ELR (cell line): Measurements from ENCODE around the gene HLA-DQB2.
"Not testable (repeated sequence)": the region's sequence is repeated elsewhere in the genome, so short reads cannot be mapped to it uniquely, and the experiment has no call there.

Experiments used
- DNase-seq: peaks from one replicate; pipeline ENCODE4 v3.0.0-alpha.2; 2015; ENCODE audit warnings: low read depth

The HLA-DQB2 gene

DNA sequence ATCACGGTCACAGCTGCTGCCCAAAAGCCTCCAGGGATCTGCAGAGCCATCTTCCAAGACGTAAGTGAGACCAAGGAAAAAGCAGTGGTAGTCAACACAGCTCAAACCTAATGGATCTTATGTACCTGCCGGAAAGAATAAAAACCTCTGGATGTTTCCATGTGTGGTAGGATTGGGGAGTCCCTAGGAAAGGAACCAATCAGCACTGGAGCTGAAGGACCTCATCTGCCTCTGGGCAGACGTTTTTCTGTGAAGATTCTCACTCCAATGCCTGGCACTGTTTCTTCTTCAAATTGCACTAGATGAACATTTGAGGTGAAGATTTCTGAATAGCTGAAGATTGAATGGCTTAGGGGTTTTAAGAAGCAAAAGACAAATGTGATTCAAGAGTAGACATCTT is at the start of gene HLA-DQB2:
HLA-DQB2 (minus strand) TSS at position 112 of the 400 bp plus-strand sequence; CDS start at position 50, 62 bp downstream.
- no peak for DNase-seq

DNA sequence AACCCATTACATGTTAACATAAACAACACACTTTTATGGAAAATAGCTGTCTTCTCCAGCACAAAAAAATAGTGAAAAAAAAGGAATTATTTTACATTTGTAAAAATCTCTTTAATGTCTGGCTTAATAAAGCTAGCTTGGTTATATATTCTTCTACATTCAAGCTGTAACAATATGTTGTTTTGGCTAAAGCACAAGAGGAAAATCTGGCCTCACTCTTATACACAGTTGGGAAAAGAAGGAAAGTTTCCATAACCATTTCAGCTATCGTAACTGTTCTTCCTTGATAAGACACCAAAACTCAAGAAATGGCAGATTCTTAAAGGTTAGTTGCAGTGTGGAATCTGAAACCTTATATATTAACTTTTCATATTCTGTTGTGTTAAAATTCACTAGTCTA is 45.8 kb upstream of the HLA-DQB2 start:
- no peak for DNase-seq

DNA sequence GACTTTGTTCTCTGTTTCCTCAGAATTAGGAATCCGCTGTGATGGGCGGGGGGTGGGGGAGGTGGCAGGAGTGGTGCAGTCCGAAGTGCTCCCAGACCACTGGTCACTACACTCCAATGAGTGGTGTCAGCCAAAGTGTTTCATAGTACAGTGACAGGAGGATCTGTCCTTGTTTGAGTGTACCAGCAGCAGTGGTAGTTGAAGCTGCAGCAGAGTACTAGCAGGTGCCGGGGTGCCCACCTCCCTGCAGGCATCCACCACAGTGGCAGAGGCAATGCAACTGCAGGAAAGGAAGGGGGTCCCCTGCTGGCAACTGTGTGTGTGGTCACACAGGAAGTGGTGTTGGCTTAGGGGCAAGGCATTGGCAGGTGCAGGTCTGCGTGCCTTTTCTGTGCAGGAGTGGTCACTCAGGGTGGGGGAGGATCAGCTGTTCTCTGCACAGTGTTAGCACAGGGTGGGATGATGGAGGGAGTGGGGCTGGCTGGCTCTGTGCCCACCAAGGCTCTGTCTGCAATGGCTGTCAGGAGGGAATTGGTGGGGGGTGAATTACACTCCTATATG is 43.8 kb upstream of the HLA-DQB2 start:
- no peak for DNase-seq

DNA sequence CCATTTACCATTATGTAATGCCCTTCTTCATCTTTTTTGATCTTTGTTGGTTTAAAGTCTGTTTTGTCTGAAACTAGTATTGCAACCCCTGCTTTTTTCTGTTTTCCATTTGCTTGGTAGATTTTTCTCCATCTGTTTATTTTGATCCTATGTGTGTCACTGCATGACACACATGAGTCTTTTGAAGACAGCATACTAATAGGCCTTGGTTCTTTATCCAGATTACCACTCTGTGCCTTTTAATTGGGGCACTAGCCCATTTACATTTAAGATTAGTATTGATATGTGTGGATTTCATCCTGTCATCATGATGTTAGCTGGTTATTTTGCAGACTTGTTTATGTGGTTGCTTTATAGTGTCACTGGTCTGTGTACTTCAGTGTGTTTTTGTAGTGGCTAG is 42.1 kb upstream of the HLA-DQB2 start:
- not testable (repeated sequence) for DNase-seq

DNA sequence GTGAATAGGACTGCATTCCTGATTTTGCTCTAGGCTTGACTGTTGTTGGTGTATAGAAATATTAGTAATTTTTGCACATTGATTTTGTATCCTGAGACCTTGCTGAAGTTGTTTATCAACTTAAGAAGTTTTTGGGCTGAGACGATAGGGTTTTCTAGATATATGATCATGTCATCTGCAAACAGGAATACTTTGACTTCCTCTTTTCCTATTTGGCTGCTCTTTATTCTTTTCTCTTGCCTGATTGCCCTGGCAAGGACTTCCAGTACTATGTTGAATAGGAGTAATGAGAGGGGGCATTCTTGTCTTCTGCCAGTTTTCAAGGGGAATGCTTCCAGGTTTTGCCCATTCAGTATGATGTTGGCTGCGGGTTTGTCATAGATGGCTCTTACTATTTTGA is 40.1 kb upstream of the HLA-DQB2 start:
- DNase-seq, result no peak

DNA sequence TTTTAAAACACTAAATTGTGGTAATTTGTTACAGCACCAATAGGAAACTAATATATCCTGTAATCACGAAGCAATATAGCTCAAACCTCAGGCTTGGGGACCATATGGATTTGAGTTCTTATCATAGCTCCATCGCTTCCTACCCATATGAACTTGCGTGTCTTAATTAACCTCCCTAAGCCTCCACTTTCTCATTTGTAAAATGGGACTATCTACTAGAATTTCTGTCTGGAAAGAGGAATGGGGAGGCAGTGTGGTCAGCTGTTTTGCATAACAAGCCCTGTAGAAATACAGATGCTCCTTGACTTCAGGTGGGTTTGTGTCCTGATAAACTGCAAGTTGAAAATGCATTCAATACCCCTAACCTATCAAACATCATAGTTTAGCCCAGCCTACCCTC is 36.4 kb upstream of the HLA-DQB2 start:
- DNase-seq, result no peak

DNA sequence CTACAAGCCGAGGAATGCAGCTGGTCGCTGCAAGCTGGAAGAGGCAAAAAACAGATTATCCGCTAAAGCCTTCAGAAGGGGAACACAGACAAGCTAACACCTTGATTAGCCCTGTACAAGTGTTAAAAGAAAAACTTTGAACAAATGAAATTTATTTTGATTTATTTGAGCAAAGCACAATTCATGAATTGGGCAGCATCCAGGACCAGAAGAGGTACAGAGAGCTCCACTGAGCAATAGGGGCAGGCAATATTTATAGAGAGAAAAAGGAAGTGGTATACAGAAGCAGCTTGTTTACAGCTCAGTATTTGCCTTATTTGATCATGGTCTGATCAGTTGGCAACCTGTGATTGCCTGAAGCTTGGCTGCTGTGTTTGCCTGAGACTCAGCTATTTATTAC is 35.8 kb upstream of the HLA-DQB2 start:
- no peak for DNase-seq

DNA sequence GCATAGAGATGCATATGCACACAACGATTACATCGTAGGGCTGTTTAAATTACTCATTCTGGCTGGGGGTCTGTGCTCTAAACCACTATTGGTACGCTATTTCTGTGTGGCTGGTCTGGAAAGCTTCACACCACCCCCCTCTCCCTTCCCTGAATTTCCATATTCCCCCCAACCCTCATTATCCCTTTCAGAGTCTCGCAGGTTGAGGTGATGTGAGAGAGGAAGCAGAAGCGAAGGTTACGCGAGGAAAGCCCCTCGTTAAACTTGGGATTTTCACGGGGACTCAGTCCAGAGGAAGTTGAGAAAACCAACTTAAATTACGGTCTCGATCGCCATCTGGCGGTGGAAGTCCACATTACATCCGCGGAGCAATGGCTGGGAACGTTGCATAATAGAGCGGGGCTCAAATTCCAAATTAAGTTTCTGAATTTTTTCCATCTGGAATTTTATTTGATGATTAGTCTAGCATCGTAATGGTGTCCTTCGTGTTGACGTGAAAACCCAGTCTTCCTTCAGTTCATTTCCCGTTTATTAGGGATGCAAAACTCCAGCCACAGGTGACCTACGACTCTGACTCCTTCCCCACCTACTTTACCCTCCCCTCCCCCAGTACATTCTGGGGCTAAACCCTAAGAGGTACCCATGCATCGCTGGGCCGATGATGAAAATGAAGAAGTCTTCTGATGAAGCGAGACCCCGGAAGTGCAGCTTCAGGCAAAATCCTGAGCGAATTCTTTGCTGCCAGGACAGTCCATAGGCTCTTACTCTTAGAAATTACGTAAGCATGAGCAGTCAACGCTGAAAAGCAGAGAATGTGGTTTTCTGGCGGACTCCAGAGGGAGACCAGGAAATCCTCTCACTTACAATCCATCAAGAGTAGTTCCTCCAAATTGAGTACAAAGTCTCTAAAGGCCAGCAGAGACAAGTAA is 33.8 kb upstream of the HLA-DQB2 start:
- DNase-seq, result peak; percentile 75

DNA sequence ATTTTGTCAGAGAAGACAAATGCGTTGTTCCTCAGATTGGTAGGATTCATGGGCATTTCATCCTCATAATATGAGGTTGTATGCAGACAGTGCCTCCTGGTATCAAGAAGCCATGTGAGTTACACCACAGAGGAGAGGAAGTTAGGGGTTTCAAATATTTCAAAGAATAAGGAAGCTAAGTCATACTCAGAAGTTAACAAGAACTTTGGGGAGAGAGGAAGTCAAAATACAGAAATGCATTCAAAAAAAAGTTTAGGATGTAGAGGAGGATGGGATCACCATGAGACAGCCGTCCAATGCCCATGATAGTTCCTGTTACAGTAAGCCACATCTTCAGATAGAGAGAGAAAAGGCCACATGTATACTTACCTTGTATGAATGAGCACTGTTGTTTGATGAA is 31.2 kb upstream of the HLA-DQB2 start:
- DNase-seq, result no peak

DNA sequence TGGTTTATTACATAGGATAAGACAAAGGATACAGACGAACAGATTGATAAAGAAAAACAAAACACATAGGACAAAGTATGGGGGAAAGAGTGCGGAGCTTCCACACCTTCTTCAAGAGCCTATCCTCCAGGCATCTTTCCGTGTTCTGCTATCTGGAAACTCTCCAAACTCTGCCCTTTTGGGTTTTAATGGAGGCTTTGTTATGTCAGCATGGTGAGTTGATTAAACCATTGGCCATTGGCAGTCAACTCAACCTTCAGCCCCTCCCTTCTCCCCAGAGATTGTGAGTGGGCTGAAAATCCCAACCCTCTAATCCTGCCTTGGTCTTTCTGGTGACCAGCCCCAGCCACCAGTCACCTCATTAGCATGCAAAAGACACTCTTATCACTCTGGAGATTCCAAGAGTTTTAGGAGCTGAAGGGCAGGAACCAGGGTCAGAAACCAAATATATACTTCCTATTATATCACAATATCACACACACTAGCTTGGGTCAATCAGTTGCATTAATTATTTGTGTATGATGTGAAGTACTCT is 29.6 kb upstream of the HLA-DQB2 start:
- no peak for DNase-seq

DNA sequence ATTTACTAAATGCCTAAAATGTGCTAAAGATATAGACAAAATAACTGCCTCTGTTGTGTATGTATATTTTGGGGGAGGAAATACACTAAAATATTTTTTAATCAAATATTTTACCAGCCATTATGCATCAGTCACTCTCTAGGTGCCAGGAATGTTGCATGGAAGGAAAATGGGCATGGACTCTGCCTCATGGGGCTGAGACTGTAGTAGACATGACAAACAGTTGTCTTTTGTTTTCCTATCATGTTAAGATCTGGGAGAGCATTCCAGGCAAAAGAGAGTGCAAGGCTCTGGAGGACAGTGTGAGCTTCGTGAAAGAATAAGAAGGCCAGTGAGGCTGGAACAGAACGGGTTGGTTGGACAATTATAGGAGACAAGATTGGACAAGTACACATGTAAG is 27.0 kb upstream of the HLA-DQB2 start:
- DNase-seq, result peak; percentile 39

DNA sequence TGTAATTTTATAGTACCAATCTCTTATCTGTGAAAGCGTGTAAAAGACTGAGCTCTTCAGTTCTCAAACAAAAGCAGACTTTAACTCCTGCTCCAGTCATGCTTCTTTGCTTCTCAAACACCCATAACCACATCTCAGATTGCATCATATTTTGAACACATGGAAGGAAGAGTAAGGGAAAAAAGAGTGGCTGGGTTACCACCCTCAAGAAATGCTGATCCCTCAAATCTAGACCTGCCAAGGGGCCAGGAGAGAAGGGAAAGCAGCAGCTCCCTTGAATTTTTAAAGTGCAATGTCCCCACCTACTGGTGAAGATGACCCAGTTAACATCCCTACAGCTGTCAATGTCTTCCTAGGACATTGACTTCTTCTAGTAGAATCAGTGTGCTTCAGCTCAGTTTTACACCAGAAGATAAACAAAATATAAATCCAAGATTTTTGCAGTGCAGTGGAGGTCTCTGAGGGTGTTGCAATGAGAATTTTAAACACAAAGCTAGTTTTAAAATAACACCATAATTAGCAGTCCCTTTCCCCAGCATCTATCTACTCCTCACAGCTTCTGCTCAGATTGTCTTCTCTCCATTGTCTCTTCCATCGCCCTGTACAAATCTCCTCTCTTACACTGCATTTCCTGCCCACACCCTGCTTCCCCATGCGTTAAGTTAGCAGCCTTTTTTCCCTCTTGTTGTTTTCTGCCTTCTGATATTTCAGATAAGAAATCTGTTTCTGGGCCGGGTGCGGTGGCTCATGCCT is 22.6 kb upstream of the HLA-DQB2 start:
- peak; percentile 68 for DNase-seq

DNA sequence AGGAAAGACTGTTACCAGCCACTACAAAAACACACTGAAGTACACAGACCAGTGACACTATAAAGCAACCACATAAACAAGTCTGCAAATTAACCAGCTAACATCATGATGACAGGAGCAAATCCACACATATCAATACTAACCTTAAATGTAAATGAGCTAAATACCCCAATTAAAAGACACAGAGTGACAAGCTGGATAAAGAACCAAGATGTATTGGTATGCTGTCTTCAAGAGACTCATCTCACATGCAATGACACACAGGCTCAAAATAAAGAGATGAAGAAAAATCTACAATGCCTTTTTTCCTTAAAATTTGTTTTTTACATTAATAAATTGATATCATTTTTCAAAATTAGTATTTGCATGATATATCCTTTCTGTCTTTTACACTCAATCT is 19.6 kb upstream of the HLA-DQB2 start:
- not testable (repeated sequence) for DNase-seq

DNA sequence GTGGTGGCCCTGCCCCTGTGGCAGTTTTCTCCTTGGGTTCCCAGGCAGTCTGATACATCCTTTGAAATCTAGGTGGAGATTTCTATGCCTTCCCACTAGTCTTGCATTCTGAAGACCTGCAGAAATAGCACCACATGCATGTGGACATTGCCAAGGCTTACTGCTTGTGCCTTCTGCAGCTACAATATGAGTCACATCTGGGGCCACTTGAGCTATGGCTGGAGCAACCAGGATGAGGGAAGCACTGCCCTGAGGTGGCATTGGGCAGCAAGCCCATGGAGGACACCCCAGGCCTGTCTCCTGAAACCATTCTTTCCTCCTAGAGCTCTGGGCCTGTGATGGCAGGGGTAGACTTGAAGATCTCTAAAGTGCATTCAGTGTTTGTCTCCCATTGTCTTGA is 15.7 kb upstream of the HLA-DQB2 start:
- DNase-seq, result no peak

DNA sequence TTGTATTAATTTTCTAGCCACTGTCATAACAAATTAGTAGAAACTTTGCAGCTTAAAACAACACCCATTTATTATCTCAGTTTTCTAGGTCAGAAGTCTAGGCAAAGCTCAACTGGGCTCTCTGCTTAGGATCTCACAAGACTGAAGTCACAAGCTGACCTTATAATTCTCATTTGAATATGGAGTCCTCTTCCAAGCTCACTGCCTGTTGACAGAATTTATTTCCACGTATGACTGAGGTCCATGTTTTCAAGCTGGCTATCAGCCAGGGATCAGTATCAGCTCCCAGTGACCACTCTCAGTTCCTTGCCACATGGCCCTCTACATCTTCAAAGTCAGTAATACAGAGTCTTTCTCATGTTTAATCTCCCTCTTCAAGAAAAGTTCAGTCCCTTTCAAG is 11.7 kb upstream of the HLA-DQB2 start:
- no peak for DNase-seq

DNA sequence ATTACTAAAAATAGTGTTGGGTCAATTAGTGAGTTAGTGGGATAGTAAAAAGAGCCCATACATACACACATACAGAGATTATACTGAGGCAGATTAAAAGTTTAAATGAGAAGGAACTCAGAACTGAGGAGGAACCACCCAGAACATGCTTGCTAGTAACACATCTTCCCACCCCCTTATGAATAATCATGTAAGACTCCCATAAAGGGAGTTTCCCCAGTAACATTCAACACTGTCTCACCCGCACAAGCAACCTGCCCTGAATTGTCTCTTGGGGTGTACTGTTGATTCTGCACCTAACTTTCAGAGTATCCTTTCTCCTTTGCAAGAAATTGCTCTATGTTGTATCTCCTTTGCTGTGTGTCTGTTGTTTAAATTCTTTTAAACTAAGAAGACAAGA is 11.1 kb upstream of the HLA-DQB2 start:
- peak; percentile 5 for DNase-seq

DNA sequence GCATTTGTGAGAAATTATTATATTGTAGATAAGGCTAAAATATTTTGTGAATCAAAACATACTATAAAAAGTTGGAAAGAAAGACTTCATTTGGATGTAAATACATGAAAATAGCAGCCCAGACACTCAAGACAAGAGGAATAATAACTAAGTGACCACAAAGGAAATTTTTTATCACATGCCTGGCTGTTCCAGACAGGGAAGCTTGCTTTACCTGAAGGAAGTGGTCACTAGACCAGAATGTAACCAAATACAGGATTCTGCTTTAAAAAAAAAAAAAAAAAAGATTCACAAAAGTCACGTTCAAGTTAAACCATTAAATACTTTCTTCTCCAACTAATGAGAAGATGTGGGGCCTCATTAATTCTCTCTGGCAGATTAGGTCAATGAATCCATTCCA is 9.3 kb upstream of the HLA-DQB2 start:
- DNase-seq, result no peak

DNA sequence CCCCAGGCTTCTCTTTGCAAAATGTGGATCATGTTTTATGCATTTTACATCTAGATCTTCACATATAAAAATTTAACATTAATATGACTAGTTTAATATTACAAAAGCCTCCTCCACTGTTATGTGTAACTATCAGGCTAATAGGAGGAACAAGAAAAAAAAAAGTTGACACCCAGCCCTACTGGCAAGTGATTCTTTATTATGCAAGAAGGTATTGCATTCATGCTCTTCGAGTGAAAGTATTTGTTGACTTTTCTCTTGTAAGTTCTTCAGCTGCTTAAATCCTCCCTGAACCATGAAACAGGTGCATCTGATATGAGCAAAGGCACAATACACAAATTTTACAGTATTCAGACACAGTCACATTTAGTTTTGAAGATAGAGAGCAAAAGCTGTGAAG is 716 bp upstream of the HLA-DQB2 start:
- no peak for DNase-seq

DNA sequence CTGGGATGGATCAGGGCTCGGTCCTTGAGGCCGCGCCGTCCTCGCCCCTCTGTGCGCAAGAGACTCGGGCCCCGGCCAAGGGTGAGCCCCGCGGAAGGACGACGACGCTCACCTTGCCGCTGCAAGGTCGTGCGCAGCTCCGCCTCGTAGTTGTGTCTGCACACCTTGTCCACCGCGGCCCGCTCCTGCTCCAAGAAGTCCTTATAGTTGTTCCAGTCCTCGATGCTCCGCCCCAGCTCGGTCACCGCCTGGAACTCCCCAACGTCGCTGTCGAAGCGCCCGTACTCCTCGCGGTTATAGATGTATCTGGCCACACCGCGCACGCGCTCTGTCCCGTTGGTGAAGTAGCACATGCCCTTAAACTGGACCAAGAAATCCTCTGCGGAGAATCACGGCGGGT is 1.8 kb downstream of the HLA-DQB2 start:
- no peak for DNase-seq

DNA sequence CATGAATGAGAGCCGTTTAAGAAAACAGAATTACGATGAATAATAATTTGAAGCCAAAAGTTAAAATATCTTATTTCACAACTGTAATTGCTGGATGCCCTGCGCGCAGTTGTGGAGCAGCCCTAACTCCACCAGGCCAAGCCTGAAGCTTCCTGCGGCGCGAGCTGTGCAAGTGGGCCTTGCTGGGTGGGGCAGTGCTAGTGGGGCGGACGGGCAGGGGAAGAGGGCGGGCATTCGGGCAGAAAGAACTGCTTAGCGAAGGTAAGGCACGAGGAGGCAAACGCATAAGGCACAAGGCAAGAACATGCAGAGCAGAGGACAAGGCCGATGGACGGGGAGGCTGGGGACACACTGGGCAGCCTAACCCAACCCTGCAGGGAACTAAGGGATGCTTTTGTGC is 2.3 kb downstream of the HLA-DQB2 start:
- DNase-seq, result no peak

DNA sequence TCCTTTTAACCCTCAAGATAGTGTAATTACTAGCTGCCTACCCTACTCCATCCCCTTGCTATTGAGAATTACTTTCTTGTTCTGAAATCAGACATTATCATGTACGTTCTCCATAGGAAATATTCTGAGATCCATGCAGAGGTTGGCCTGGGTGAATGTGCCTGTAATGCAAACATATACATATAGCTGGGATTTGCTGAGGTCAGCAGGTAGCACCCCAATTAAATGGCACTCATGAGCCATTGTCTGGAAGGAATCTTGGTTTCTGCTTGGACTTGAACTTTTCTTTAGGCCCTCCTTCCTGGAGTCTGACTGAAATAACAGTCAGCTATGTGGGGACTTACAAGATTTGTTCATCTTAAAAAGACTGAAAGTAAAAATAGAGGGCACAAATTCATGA is 3.7 kb downstream of the HLA-DQB2 start:
- no peak for DNase-seq

DNA sequence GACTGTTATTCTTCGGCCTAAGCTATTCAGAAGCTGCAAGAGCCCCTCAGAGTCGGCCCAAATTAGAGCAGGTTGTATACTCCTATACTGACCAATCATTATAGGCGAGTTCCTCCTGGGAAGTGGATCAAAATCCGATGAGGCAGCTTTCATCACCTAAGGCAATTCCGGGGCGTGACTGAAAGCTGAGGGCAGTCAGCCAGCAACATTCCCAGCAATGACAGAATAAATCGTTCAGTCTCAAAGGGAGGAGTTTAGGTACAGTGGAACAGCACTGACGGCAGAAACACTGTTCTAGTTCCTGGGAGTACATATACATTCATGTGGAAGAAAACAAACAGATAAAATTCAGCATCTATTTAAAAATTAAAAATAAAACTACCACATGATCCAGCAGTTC is 10.8 kb downstream of the HLA-DQB2 start:
- DNase-seq, result peak; percentile 46

DNA sequence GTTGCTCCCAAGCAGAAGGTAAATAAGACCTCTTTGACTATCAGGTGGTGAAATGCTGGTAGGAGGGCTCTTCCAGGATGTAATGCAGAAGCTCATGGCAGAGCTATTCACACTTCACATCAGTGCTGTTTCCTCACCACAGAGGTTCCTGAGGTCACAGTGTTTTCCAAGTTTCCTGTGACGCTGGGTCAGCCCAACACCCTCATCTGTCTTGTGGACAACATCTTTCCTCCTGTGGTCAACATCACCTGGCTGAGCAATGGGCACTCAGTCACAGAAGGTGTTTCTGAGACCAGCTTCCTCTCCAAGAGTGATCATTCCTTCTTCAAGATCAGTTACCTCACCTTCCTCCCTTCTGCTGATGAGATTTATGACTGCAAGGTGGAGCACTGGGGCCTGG is 17.7 kb downstream of the HLA-DQB2 start:
- DNase-seq, result not testable (repeated sequence)
